ENCODE results near the gene PIK3R6. TPM values are rescaled to one million over a fixed set of nuclear protein-coding genes. Genes with fewer than 3 reads are reported as not detected.

The PIK3R6 gene
- total RNA-seq, 2 donors from 2014 or later: 2.1 to 2.5 TPM

DNA sequence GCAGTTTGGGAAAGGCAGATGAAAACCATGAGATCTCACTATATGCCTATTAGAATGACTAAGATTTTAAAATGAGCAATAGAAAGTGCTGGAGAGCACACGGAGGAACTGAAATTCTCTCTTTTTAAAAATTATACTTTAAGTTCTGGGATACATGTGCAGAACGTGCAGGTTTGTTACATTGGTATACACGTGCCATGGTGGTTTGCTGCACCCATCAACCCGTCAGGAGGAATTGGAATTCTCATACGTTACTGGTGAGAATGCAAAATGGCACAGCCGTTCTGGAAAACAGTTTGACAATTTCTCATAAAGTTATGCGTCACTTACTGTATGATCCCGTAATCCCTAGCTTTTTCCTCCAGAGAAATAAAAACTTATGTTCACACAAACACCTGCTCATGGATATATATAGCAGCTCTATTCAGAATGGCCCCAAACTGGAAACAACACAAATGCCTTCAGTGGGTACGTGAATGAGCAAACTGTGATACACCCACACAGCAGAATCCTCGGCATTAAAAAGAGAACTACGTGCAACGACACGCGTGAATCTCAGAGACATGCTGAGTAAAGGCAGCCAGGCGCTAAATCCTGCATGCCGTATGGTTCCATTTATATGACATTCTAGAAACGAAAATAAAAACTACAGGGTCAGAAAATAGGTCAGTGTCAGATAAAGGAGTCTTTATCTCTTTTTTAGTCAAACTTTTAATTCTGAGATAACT is 11.8 kb downstream of the PIK3R6 start:
- WGBS, 2 experiments (ENCODE audit: insufficient coverage in 1 of 2, insufficient read length in 1 of 2): 91 to 96% methylated on average over 16 to 17 of the region's 17 CpGs
- no peak overlapping the region for H3K27ac ChIP-seq (ENCODE audit: low read depth, low read length)
- Mint-ChIP-seq H3K9me3 (no peaks in the 10 kb centered on the region), H3K36me3 (ENCODE audit: low read depth) (peaks cover 2% of the 10 kb centered on the region), H3K27ac (no peak overlapping the region), H3K27me3 (ENCODE audit: insufficient read depth) (no peaks in the 10 kb centered on the region), H3K4me3 (no peak overlapping the region), H3K4me1 (peaks cover 27% of the 10 kb centered on the region)
- peaks cover 8% of the 10 kb centered on the region for H3K4me1 ChIP-seq (ENCODE audit: control insufficient read depth, insufficient read depth, low read length)
- no peak overlapping the region for H3K4me3 ChIP-seq (ENCODE audit: low read length)
- no peaks in the 10 kb centered on the region for H3K27me3 ChIP-seq (ENCODE audit: control insufficient read depth, insufficient read depth, low read length, poor library complexity, severe bottlenecking)
- DNase-seq: peak; percentile 26
- no peak overlapping the region for H3K9ac ChIP-seq (ENCODE audit: extremely low read depth, low read length, poor library complexity, severe bottlenecking)
- no peaks in the 10 kb centered on the region for H3K36me3 ChIP-seq (ENCODE audit: control insufficient read depth, insufficient read depth, low read length)
- no peaks in the 10 kb centered on the region for H3K9me3 ChIP-seq (ENCODE audit: control insufficient read depth, low read length)
- TF ChIP-seq, protein P1, sequence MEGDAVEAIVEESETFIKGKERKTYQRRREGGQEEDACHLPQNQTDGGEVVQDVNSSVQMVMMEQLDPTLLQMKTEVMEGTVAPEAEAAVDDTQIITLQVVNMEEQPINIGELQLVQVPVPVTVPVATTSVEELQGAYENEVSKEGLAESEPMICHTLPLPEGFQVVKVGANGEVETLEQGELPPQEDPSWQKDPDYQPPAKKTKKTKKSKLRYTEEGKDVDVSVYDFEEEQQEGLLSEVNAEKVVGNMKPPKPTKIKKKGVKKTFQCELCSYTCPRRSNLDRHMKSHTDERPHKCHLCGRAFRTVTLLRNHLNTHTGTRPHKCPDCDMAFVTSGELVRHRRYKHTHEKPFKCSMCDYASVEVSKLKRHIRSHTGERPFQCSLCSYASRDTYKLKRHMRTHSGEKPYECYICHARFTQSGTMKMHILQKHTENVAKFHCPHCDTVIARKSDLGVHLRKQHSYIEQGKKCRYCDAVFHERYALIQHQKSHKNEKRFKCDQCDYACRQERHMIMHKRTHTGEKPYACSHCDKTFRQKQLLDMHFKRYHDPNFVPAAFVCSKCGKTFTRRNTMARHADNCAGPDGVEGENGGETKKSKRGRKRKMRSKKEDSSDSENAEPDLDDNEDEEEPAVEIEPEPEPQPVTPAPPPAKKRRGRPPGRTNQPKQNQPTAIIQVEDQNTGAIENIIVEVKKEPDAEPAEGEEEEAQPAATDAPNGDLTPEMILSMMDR (conservative IDR thresholded peaks at IDR 0.05): no peak

DNA sequence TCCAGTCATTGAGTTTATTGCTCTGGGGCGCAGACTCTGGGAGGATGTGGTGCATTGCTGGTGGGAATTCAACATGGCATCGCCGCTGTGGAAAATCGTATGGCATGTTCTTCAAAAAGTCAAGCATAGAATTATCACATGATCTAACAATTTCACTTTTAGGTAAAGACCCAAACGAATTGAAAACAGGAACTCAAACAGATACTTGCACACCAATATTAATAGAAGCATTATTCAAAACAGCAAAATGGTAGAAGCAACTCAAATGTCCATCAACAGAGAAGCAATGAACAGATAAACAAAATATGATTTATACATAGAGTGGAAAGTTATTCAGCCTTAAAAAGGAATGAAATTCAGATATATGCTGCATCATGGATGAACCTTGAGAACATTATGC is 15.9 kb downstream of the PIK3R6 start:
- peaks cover 2% of the 10 kb centered on the region for H3K36me3 Mint-ChIP-seq (ENCODE audit: low read depth)
- WGBS, 2 experiments (ENCODE audit: insufficient coverage in 1 of 2, insufficient read length in 1 of 2): 97 to 100% methylated on average over 4 to 5 of the region's 5 CpGs
- H3K27me3 Mint-ChIP-seq (ENCODE audit: insufficient read depth): no peaks in the 10 kb centered on the region

DNA sequence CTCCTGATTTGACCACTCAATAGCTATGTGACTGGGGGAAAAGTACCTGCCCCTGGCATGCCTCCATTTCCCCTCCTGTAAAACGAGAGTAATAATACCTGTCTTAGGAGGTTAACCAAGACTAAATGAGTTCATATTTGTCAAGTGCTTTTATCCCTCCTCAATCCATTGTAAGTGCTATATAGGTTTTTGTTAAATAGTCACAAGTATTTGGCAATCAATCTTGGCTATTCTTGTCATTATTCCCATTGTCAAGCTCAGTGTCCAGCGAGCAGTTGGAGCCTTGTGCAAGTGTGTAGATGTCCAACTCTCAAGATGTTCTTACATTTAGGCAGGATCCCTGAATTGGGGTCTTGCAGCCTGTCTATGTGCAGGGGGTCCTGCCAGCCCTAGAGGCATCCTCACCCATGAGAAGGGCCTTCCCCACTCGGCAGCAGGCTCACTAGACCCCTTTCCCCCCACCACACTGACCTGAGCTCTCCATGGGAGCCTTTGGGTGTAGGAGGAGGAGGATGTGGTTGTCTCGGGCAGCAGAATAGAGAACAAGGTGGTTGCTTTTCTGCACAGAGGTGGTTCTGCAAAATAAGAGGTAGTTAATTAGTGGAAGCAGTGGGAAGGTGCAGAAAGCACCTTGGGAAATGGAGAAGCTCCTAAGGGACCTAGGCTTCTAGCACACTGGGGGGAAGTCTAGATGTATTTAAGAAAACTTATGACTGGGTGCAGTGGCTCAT is 18.0 kb downstream of the PIK3R6 start:
- Histone ChIP-seq H3K4me1 (ENCODE audit: control insufficient read depth, insufficient read depth, low read length) (peaks cover 2% of the 10 kb centered on the region), H3K27me3 (ENCODE audit: control insufficient read depth, insufficient read depth, low read length, poor library complexity, severe bottlenecking) (no peaks in the 10 kb centered on the region), H3K27ac (ENCODE audit: low read depth, low read length) (no peak overlapping the region), H3K9ac (ENCODE audit: extremely low read depth, low read length, poor library complexity, severe bottlenecking) (no peak overlapping the region), H3K4me3 (ENCODE audit: low read length) (no peak overlapping the region), H3K9me3 (ENCODE audit: control insufficient read depth, low read length) (no peaks in the 10 kb centered on the region), H3K36me3 (ENCODE audit: control insufficient read depth, insufficient read depth, low read length) (no peaks in the 10 kb centered on the region)
- Mint-ChIP-seq H3K27ac (no peak overlapping the region), H3K4me1 (peaks cover 9% of the 10 kb centered on the region), H3K27me3 (ENCODE audit: insufficient read depth) (no peaks in the 10 kb centered on the region), H3K9me3 (no peaks in the 10 kb centered on the region), H3K36me3 (ENCODE audit: low read depth) (peaks cover 2% of the 10 kb centered on the region), H3K4me3 (no peak overlapping the region)
- peak; percentile 32 for DNase-seq
- 77 to 92% methylated on average over 3 of the region's 4 CpGs for WGBS, 2 experiments (ENCODE audit: insufficient coverage in 1 of 2, insufficient read length in 1 of 2)
- TF ChIP-seq, protein P1 (conservative IDR thresholded peaks at IDR 0.05): no peak

More for the DNA sequence above, 15.9 kb downstream of the PIK3R6 start:
- H3K4me1 ChIP-seq (ENCODE audit: control insufficient read depth, insufficient read depth, low read length): peaks cover 2% of the 10 kb centered on the region
- no peaks in the 10 kb centered on the region for H3K36me3 ChIP-seq (ENCODE audit: control insufficient read depth, insufficient read depth, low read length)
- H3K27ac ChIP-seq (ENCODE audit: low read depth, low read length): no peak overlapping the region
- H3K9me3 Mint-ChIP-seq: no peaks in the 10 kb centered on the region
- H3K4me3 Mint-ChIP-seq: no peak overlapping the region
- no peak for DNase-seq
- H3K27me3 ChIP-seq (ENCODE audit: control insufficient read depth, insufficient read depth, low read length, poor library complexity, severe bottlenecking): no peaks in the 10 kb centered on the region
- H3K9me3 ChIP-seq (ENCODE audit: control insufficient read depth, low read length): no peaks in the 10 kb centered on the region
- TF ChIP-seq, protein P1 (conservative IDR thresholded peaks at IDR 0.05): no peak
- peaks cover 12% of the 10 kb centered on the region for H3K4me1 Mint-ChIP-seq
- no peak overlapping the region for H3K4me3 ChIP-seq (ENCODE audit: low read length)
- H3K9ac ChIP-seq (ENCODE audit: extremely low read depth, low read length, poor library complexity, severe bottlenecking): no peak overlapping the region
- no peak overlapping the region for H3K27ac Mint-ChIP-seq
